ENCODE measurements around the gene CLDN4. TPM values are rescaled to one million over a fixed set of nuclear protein-coding genes. Genes with fewer than 3 reads are reported as not detected.
"Not testable (repeated sequence)": the region's sequence is repeated elsewhere in the genome, so short reads cannot be mapped to it uniquely, and the experiment has no call there.

Gene CLDN4
- polyA plus RNA-seq, 1 donor, result 0.97 TPM

GRCh38 chr7:73844131-73844547 is 13.3 kb downstream of the CLDN4 start:
- no peak for DNase-seq

GRCh38 chr7:73844848-73845460 is 14.2 kb downstream of the CLDN4 start:
- no peak for DNase-seq

GRCh38 chr7:73845701-73846195 is 15.0 kb downstream of the CLDN4 start:
- DNase-seq, result not testable (repeated sequence)

GRCh38 chr7:73847941-73848723 is 17.3 kb downstream of the CLDN4 start:
- DNase-seq, result no peak

GRCh38 chr7:73850781-73851207 is 20.0 kb downstream of the CLDN4 start:
- no peak for DNase-seq

GRCh38 chr7:73851410-73852338 is 20.9 kb downstream of the CLDN4 start:
- no peak for DNase-seq

- DNase-seq, result no peak
These were observed 21.7 kb downstream of the CLDN4 start for GRCh38 chr7:73852500-73852899.

GRCh38 chr7:73856941-73857340 is 26.1 kb downstream of the CLDN4 start:
- no peak for DNase-seq

- no peak for DNase-seq
These were observed 28.0 kb downstream of the CLDN4 start for GRCh38 chr7:73858807-73859206.

- no peak for DNase-seq
These were observed 30.1 kb downstream of the CLDN4 start, which contains the start of gene TMEM270 for GRCh38 chr7:73860859-73861258. Gene TMEM270, plus strand, starts transcription at chr7:73861159. Its CDS starts 36 bp downstream, at chr7:73861195.

- DNase-seq, result no peak
These were observed 30.5 kb downstream of the CLDN4 start for GRCh38 chr7:73861305-73861704.

GRCh38 chr7:73864981-73865711 is 34.4 kb downstream of the CLDN4 start:
- no peak for DNase-seq

GRCh38 chr7:73865738-73866445 is 35.1 kb downstream of the CLDN4 start:
- peak; percentile 54 for DNase-seq

GRCh38 chr7:73866446-73866767 is 35.6 kb downstream of the CLDN4 start:
- DNase-seq, result no peak

- DNase-seq, result no peak
These were observed 38.4 kb downstream of the CLDN4 start for GRCh38 chr7:73869011-73869798.

- DNase-seq, result peak; percentile 24
These were observed 39.3 kb downstream of the CLDN4 start for GRCh38 chr7:73870041-73870492.

- peak; percentile 57 for DNase-seq
These were observed 40.6 kb downstream of the CLDN4 start for GRCh38 chr7:73871163-73872011.

- DNase-seq, result no peak
These were observed 41.5 kb downstream of the CLDN4 start for GRCh38 chr7:73872056-73872908.

- DNase-seq, result no peak
These were observed 45.6 kb downstream of the CLDN4 start for GRCh38 chr7:73876361-73876760.

All from hindlimb muscle (tissue), 1 donor.